HG03460 (cell line): ENCODE measurements around the gene MARCHF3.
"Not testable (repeated sequence)": the region's sequence is repeated elsewhere in the genome, so short reads cannot be mapped to it uniquely, and the experiment has no call there.

Source experiments
- ATAC-seq: cut with Tn5 transposase; IDR thresholded peaks from one replicate; pipeline ENCODE4 v1.9.1; 2021; ENCODE audit not compliant: unreplicated experiment

The MARCHF3 gene

DNA sequence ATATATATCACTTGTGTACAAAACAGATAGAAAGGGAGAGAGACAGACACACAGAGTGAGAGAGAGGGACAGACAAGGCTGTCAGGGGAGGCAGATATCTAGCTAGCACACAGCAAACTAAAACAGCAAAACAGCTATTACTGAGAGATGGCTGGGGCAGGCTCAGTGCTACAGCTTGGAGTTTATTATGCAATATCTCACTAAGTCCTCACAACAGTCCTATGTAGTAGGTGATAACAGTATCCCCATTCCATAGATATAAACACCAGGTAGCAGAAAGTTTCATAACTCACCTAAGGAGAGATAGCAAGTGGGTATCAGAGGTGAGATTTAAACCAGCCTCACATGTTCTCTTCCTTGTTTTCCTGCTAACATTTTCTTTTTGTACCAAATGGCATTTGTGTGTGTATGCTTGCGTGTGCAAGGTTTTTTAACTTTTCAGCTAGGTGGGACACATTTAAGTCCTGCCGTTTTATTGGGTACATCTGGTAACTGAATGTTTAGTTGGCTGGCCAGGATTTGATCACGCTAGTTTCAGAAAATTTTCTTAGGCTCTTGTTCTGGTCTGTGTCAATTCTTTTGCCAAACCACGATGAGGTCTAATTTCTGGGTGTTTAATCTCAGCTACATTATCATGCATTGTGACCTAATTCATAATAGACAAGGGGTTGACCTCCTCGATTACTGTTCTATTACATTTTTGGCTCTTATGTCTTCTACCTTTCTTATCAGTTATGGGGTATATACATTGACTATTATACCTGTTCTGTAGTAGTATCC is 148.3 kb downstream of the MARCHF3 start:
- no peak for ATAC-seq

DNA sequence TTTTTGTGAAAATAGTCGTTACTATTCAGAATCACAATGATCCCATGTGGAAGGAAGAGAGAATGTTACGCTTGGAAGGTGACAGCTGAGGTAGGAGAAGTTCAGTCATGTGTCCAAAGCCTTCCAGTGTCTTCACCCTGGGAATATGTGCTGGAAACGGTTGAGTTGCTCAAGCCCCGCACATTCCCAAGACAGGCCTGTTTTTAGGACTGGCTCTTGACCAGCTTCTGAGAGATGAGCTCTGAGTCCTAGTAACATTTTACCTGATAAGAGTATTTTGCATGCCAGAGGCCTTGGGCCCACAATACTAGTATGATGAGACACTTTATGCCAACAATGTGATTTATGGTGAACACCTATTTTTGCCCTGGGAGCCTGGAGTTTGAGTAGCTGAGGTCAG is 151.7 kb downstream of the MARCHF3 start:
- ATAC-seq, result no peak

DNA sequence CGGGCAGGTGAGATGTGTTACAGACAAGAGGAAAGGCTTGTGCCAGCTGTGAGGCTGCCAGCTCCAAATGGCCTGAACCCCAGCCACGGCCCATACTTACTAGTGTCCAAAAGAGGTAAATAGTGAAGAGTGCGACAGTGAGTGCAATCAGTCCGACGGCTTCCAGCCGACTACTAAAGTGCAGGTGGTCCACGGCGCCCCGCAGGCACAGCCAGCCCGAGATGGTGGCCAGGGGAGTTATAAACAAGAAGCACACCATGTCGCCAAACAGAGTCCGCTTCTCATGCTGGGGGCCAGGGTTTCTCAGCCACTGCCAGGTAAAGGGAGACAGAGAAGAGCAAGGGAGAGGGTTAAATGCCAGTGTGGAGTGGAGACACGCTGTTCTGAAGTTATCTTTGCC is 152.3 kb downstream of the MARCHF3 start:
- ATAC-seq, result no peak

DNA sequence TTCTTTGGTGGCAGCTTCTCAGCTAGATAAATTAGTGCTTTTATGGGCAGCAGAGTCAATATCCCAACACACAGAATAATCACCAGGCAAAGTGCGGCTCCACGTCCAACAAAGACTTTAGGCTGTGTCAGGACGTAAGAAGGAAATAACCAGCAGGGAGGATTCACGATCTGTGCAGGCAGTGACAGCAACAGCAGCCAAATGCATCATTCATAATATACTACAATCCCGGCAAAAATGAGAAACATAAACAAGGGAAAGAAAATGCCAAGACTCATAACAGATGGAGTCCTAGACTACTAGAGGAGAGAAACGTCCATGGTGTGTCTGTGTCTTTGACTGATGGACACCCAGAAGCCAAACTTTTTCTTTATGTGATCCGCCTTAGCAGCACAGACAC is 152.8 kb downstream of the MARCHF3 start:
- no peak for ATAC-seq

GRCh38 chr5:126875303-126875785 is 155.0 kb downstream of the MARCHF3 start:
- ATAC-seq, result no peak

GRCh38 chr5:126872561-126873354 is 157.6 kb downstream of the MARCHF3 start:
- ATAC-seq, result no peak

DNA sequence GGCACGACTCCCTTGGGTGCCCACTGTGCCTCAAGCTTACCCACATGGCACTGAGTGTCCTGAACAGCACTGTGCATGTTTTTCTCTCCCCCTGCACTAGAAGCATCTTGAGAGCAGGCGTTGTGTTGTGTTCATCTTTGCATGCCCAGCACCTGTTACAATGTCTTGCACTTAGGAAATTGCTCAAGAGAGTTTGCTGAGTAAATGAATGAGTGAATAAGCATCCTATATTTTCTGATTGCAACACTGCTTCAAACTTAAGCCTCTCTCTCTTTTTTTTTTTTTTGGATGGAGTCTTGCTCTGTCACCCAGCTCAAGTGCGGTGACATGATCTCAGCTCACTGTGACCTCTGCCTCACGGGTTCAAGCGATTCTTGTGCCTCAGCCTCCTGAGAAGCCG is 158.9 kb downstream of the MARCHF3 start:
- ATAC-seq, result no peak

DNA sequence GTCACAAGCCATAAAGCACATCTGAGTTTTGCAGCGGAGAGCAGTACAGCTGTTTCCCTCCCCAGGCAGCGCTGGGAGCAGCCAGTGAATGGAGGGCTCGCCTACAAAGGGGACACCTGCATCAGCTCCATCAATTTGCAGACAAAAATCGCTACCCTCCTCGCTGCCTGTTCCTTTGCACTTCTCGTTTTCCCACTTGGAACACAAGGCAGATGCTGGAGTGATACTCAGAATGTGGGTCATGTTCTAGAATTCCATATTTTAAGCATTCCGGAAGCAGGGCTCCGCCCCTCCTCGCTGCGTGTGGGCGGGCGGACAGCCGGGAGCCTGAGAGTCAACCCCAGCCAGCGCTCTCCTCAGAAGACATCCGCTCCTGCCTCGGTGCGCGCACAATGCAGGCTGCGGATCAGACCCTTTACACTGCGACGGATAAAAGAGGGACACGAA is 161.3 kb downstream of the MARCHF3 start:
- peak; percentile 66 for ATAC-seq

DNA sequence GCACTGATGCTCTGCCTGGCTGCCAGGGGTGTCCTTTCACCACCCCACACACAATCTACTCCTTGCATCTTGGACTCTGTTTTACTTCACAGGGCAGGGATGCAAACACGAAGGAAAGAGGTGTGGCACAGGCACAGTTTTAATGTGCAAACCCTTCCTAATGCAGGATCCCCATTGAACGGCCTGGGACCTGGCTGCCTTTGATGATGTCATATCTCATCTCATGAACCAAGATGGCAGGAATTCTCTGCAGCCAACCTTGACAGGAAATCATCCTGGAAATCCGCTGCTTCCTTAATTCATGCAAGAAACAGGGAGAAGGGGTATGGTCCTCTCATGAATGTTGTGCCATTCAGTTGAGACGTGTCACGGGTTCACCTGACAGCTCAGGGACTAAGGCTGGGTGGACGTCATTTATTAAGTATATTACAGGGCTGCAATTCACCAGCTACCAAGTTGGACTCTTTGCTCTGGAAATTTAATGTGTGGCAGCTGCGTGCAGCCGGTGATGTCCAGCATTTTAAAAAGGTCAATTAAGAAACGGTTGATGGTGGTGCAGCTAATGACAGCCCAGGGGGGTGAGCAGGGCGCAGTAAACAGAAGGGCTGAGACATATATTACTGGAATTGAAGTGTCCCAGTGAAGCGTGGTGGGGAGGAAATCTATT is 161.9 kb downstream of the MARCHF3 start:
- no peak for ATAC-seq

GRCh38 chr5:126866851-126867636 is 163.3 kb downstream of the MARCHF3 start:
- ATAC-seq, result no peak

GRCh38 chr5:126865299-126865698 is 165.1 kb downstream of the MARCHF3 start:
- no peak for ATAC-seq

GRCh38 chr5:126864042-126864688 is 166.2 kb downstream of the MARCHF3 start:
- no peak for ATAC-seq

- ATAC-seq, result no peak
Measured at GRCh38 chr5:126863402-126863801, 167.0 kb downstream of the MARCHF3 start.

GRCh38 chr5:126858441-126858840 is 171.9 kb downstream of the MARCHF3 start:
- no peak for ATAC-seq

GRCh38 chr5:126857472-126858410 is 172.6 kb downstream of the MARCHF3 start:
- no peak for ATAC-seq

DNA sequence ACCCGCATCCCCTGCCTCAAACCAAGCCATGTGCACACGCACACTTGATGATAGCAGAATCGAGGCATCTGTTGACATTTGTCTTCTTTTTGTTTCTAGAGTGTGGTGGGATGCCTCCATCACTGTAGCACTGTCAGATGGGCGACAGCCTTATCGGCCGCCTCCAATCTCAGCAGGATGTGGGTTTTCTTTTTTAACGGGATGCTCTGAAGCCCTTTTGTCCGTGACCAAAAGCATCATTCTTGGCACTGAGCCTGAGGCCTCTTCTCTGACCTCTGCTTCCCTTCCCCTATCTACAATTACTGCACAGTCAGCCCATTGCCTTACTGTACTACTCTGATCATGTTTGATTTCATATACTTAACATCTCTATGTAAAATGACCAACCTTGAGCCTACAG is 175.1 kb downstream of the MARCHF3 start:
- no peak for ATAC-seq

DNA sequence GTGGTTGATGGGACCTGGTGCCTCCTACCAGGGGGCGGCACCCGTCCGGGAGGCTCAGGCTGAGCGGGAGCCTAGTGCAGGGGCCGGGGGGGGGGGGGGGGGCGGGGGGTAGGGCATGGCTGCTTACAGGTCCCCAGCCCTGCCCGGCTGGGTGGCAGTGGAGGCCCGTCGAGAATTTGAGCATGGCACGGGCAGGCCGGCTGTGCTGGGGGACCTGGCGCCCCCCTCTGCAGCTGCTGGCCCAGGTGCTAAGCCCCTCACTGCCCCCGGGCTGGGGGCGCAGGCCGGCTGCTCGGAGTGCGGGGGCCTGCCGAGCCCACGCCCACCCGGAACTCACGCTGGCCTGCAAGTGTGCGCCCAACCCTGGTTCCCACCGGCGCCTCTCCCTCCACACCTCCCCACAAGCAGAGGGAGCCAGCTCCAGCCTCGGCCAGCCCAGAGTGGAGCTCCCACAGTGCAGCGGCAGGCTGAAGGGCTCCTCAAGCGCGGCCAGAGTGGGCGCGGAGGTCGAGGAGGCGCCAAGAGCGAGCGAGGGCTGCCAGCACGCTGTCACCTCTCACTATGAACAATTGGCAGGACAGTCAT is 175.7 kb downstream of the MARCHF3 start:
- no peak for ATAC-seq

- ATAC-seq, result not testable (repeated sequence)
Measured at GRCh38 chr5:126853541-126854307, 176.6 kb downstream of the MARCHF3 start.
